Suprapubic skin (tissue), 4 donors: Measurements from ENCODE around the gene GNL3. TPM values are rescaled to one million over a fixed set of nuclear protein-coding genes. Genes with fewer than 3 reads are reported as not detected.
"Not testable (repeated sequence)": the region's sequence is repeated elsewhere in the genome, so short reads cannot be mapped to it uniquely, and the experiment has no call there.

Experiments
- DNase-seq, 2 donors: peaks; one replicate each; pipeline ENCODE4 v3.0.0-alpha.2; 2019; ENCODE audit warnings: low spot score in 2 of 2
- H3K27ac ChIP-seq: fragments of 200-600 bp; sonication (generic); one replicate; pipeline ENCODE4 v1.5.1; 2019
- H3K27me3 ChIP-seq: fragments of 200-600 bp; sonication (generic); one replicate; pipeline ENCODE4 v1.5.1; 2019
- H3K36me3 ChIP-seq: fragments of 200-600 bp; sonication (generic); one replicate; pipeline ENCODE4 v1.5.1; 2019
- H3K4me1 ChIP-seq: fragments of 200-600 bp; sonication (generic); one replicate; pipeline ENCODE4 v1.5.1; 2019
- H3K4me3 ChIP-seq: fragments of 200-600 bp; sonication (generic); one replicate; pipeline ENCODE4 v1.5.1; 2019; ENCODE audit warnings: mild to moderate bottlenecking
- H3K9me3 ChIP-seq: fragments of 200-600 bp; sonication (generic); one replicate; pipeline ENCODE4 v1.5.1; 2019
- EP300 ChIP-seq: sonication (generic); formaldehyde crosslinking; IDR thresholded peaks from one replicate; pipeline ENCODE4 v1.6.1; 2017; ENCODE audit warnings: antibody characterized with exemption
- POLR2A ChIP-seq, 2 donors: fragments of 450-650 bp; IDR thresholded peaks; one replicate each; pipeline ENCODE4 v1.6.1; 2017; ENCODE audit warnings: antibody characterized with exemption in 2 of 2, mild to moderate bottlenecking in 2 of 2, moderate library complexity in 2 of 2
- POLR2AphosphoS5 ChIP-seq, 3 donors: sonication (generic); formaldehyde crosslinking; IDR thresholded peaks; one replicate each; pipeline ENCODE4 v1.6.1; 2017; ENCODE audit warnings: antibody characterized with exemption in 3 of 3
- WGBS: methylation state at CpG from one replicate; pipeline ENCODE4 v1.1.5; 2018; 5-methylcytosine and 5-hydroxymethylcytosine counted together
- total RNA-seq, 4 donors: library from RNA; depleted of rRNA; stranded (reverse); fragments of >200 nt; gene quantifications; one replicate each; pipeline ENCODE4 v1.1.0, GENCODE V29; 2016
- TF ChIP-seq, protein P1 (sequence below), 2 donors: fragments of 200-600 bp in 1 of 2; fragments of 450-650 bp in 1 of 2; sonication (generic) in 1 of 2; IDR thresholded peaks; one replicate each; pipeline ENCODE4 v1.5.1; 2016 to 2019; ENCODE audit warnings: antibody characterized with exemption in 2 of 2, mild to moderate bottlenecking in 1 of 2, moderate library complexity in 1 of 2

GNL3 gene
- total RNA-seq, 4 donors from 2014 or later = 76.8 to 127 (median 106) TPM

DNA sequence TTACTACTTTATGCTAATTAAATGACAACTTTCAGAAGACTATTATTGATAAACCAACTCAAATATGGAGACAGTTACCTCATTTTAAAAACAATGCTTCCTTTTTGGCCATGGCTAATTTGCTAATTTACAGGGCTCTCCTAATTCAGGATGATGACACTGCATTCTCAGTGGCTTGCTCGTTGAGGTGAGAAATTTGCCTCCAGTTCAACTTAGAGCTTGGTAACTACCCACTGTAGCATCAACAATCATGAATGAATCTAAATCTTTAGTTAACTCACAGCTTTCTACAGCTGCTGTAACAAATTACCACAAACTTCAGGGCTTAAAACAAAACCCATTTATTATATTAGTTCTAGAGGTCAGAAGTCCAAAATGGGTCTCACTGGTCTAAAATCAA lies 14.2 kb upstream of the GNL3 start:
- TF ChIP-seq, protein P1, sequence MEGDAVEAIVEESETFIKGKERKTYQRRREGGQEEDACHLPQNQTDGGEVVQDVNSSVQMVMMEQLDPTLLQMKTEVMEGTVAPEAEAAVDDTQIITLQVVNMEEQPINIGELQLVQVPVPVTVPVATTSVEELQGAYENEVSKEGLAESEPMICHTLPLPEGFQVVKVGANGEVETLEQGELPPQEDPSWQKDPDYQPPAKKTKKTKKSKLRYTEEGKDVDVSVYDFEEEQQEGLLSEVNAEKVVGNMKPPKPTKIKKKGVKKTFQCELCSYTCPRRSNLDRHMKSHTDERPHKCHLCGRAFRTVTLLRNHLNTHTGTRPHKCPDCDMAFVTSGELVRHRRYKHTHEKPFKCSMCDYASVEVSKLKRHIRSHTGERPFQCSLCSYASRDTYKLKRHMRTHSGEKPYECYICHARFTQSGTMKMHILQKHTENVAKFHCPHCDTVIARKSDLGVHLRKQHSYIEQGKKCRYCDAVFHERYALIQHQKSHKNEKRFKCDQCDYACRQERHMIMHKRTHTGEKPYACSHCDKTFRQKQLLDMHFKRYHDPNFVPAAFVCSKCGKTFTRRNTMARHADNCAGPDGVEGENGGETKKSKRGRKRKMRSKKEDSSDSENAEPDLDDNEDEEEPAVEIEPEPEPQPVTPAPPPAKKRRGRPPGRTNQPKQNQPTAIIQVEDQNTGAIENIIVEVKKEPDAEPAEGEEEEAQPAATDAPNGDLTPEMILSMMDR (IDR thresholded peaks at IDR 0.05) = no peak
- no peak for TF ChIP-seq POLR2A (IDR thresholded peaks at IDR 0.05)
- no peak for TF ChIP-seq EP300
- no peak for TF ChIP-seq POLR2AphosphoS5 (IDR thresholded peaks at IDR 0.05)
- Histone ChIP-seq H3K27me3 (no peaks in the 10 kb centered on the region), H3K27ac (peak overlapping the region; percentile 35), H3K4me1 (peaks cover 15% of the 10 kb centered on the region), H3K4me3 (no peak overlapping the region), H3K36me3 (peaks cover 58% of the 10 kb centered on the region), H3K9me3 (no peaks in the 10 kb centered on the region)
- WGBS = 46% methylated on average over 1 of the region's 1 CpG
- no peak for DNase-seq

GRCh38 chr3:52676201-52676600 lies 9.6 kb upstream of the GNL3 start:
- Histone ChIP-seq H3K4me1 (peaks cover 32% of the 10 kb centered on the region), H3K36me3 (peaks cover 57% of the 10 kb centered on the region)
- not testable (repeated sequence) for H3K27me3 ChIP-seq, H3K9me3 ChIP-seq, H3K4me3 ChIP-seq, H3K27ac ChIP-seq, DNase-seq
- WGBS = 87% methylated on average over 3 of the region's 3 CpGs

GRCh38 chr3:52678265-52679198 lies 7.3 kb upstream of the GNL3 start:
- Histone ChIP-seq H3K4me1 (peaks cover 47% of the 10 kb centered on the region), H3K4me3 (no peak overlapping the region), H3K36me3 (peaks cover 46% of the 10 kb centered on the region), H3K27ac (no peak overlapping the region), H3K27me3 (no peaks in the 10 kb centered on the region), H3K9me3 (no peaks in the 10 kb centered on the region)
- TF ChIP-seq, protein P1 (IDR thresholded peaks at IDR 0.05) = no peak
- TF ChIP-seq EP300 (no peak), POLR2A (IDR thresholded peaks at IDR 0.05) (no peak), POLR2AphosphoS5 (IDR thresholded peaks at IDR 0.05) (no peak)
- WGBS = 89% methylated on average over 6 of the region's 6 CpGs
- DNase-seq = no peak

- DNase-seq = no peak
- peak overlapping the region; percentile 29 for H3K27ac ChIP-seq
- 75% methylated on average over 3 of the region's 3 CpGs for whole genome bisulfite sequencing
Observed at GRCh38 chr3:52679199-52679538, 6.7 kb upstream of the GNL3 start.

GRCh38 chr3:52679811-52680210 lies 6.0 kb upstream of the GNL3 start:
- WGBS = 48% methylated on average over 1 of the region's 1 CpG
- Histone ChIP-seq H3K4me1 (peaks cover 59% of the 10 kb centered on the region), H3K27me3 (no peaks in the 10 kb centered on the region), H3K36me3 (peaks cover 36% of the 10 kb centered on the region), H3K4me3 (no peak overlapping the region), H3K9me3 (no peaks in the 10 kb centered on the region), H3K27ac (peak overlapping the region; percentile 29)
- DNase-seq = no peak
- TF ChIP-seq POLR2AphosphoS5 (IDR thresholded peaks at IDR 0.05) = no peak
- TF ChIP-seq, protein P1 (IDR thresholded peaks at IDR 0.05) = no peak
- no peak for TF ChIP-seq POLR2A (IDR thresholded peaks at IDR 0.05)
- TF ChIP-seq EP300 = no peak

More at GRCh38 chr3:52679199-52679538, 6.7 kb upstream of the GNL3 start:
- TF ChIP-seq EP300 = no peak
- TF ChIP-seq, protein P1 (IDR thresholded peaks at IDR 0.05) = no peak
- Histone ChIP-seq H3K27me3 (no peaks in the 10 kb centered on the region), H3K9me3 (no peaks in the 10 kb centered on the region), H3K4me3 (no peak overlapping the region), H3K4me1 (peaks cover 53% of the 10 kb centered on the region), H3K36me3 (peaks cover 40% of the 10 kb centered on the region)
